Fibroblast of gingiva (primary cell): ENCODE measurements around the gene NBPF1.
A peak's percentile ranks its signal among the peaks of the same experiment; 100 is the strongest.
"Not testable (repeated sequence)": the region's sequence is repeated elsewhere in the genome, so short reads cannot be mapped to it uniquely, and the experiment has no call there.

Source experiments
- DNase-seq: peaks from one replicate; pipeline ENCODE4 v3.0.0-alpha.2; 2011; ENCODE audit warnings: low read depth

NBPF1 gene

GRCh38 chr1:16545682-16546095 lies 67.7 kb downstream of the NBPF1 start:
- peak; percentile 8 for DNase-seq

DNA sequence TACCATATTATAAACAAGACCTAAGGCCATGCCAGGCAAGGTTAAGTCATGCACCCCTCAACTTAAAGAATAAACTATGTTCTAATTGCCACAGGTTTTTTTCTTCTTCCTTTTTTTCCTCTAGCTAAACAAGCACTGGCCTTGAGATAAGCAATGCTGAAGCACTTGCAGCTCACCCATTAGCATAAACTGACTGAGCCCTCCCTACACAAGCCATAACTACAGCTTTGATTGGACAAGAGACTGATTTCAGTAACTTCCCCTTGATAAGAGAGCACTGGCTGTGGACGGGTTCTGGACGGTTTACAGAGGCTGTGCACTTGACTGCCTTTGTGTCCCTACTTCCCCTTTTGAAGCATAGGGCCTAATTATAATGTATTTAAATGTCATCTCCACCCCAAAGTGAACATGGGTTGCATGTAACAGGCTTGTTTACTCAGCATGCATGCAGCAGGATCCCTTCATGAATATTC lies 72.9 kb downstream of the NBPF1 start:
- not testable (repeated sequence) for DNase-seq

- DNase-seq: not testable (repeated sequence)
These were observed 75.8 kb downstream of the NBPF1 start for GRCh38 chr1:16537528-16537927.

GRCh38 chr1:16536796-16537195 lies 76.6 kb downstream of the NBPF1 start:
- not testable (repeated sequence) for DNase-seq

- DNase-seq: not testable (repeated sequence)
These were observed 77.5 kb downstream of the NBPF1 start for GRCh38 chr1:16535898-16536297.

GRCh38 chr1:16535487-16535886 lies 77.9 kb downstream of the NBPF1 start:
- not testable (repeated sequence) for DNase-seq

DNA sequence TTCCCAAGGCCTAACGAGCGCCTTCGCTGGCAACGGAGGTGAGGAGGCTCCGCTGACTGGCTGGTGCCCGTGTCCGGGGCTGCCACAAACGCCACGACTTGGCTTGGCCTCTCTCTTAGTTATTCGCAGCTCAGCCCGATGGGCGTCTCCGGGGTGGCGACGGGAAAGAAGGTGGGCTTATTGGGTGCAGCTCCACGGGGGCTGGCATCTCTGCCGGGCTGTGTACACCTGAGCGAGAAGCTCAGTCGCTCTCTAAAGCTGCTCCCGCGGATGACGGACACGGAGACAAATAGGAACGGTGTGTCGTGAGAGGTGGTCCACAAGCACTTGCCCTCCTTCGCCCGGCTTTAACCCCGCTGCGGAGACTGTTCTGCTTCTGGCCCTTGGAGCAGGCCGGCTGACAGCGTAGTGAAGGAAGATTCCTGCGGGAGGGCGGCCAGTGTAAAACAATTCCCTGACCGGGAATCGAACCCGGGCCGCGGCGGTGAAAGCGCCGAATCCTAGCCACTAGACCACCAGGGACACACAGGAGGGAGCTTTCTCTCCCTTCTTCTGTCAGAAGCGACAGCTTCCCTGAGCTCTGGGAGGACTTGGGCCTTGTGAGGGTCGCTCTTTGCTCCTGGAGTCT lies 78.4 kb downstream of the NBPF1 start:
- DNase-seq: peak; percentile 84

DNA sequence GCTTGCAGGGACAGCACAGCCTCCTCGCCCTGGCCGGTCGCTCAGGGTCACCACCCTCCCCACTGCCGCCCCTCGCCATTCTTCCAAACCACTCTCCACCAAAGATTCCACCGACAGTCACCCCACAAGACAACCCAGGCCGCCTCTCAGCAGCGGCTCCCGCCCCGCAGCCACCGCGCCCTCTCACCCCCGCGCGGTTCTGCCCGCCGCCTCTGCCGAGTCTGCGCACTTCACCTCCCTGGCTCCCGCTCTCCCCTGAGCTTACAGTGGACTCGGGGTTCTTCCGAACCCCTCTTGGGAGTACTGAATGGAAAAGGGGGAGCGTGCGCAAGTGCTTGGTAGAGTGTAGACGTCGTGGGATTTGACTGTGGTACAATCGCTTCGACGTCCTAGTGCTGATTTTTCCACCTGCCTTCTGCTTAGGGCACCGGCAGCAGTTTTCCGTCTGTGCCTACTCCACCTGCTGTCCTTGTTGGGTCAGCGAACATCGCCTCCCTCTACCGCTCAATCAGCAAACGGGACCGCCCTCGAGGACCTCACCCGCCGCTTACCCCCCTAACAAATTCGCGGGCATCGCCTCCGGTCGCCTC lies 79.0 kb downstream of the NBPF1 start:
- not testable (repeated sequence) for DNase-seq

GRCh38 chr1:16532235-16532991 lies 81.0 kb downstream of the NBPF1 start:
- not testable (repeated sequence) for DNase-seq

- DNase-seq: not testable (repeated sequence)
These were observed 85.0 kb downstream of the NBPF1 start for GRCh38 chr1:16528338-16528737.

- not testable (repeated sequence) for DNase-seq
These were observed 87.6 kb downstream of the NBPF1 start for GRCh38 chr1:16525769-16526168.

DNA sequence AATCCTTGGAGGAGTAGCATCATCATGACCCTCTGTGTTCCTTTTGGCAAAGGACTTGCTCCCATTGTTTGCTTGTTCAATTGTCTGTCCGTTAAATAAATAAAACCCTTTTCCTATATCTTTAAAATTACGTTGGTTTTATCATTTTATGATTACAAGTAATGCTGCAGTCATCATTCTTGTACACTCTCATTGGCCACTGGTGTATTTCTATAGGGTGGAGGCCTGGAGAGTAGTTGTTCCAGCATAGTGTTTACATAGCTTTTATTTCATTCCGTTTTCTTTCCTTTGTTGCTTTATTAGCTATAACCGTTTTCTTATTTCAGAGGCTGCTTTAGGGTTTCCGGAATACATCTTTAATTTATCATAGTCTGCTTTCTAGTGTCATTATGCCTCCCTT lies 91.7 kb downstream of the NBPF1 start:
- DNase-seq: not testable (repeated sequence)

- no peak for DNase-seq
These were observed 92.1 kb downstream of the NBPF1 start for GRCh38 chr1:16521288-16521583.

DNA sequence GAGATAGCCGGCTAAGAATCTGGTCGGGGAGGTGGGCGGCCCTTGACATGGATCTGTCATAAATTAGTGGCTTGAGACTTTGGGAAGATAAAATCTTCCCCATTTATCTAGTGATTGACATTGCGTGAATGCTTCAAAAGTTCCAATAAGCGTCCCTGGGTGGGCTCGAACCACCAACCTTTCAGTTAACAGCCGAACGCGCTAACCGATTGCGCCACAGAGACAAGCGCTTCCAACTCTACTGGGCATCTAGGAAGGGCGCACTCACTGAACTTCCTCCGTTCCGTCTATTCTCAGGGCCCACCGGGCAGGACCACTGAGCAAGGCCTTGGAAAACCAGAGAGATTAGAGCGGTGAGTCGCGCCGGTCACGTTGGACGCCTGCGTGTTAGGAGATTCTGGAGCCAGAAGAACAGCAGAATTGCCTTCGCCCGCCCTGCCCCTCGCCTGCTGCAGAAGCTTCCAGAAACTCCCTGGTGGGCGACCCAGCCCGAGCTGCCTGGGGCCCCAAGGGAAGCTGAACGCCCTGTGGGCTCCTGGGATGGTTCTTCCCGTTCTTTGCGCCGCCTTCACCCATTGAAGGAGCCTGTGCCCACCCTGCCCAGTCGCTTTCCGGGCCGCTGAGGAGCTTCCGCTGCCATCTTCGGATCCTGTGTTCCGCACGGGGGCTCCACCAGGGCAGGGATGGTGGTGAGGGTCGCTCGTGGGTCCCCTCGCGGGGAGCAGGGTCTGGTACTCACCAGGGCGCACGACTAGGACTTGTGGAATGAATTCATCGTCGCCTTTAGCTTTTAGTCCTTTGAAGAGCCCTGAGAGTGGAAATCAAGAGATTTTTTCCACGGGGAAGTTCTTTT lies 92.7 kb downstream of the NBPF1 start:
- not testable (repeated sequence) for DNase-seq

DNA sequence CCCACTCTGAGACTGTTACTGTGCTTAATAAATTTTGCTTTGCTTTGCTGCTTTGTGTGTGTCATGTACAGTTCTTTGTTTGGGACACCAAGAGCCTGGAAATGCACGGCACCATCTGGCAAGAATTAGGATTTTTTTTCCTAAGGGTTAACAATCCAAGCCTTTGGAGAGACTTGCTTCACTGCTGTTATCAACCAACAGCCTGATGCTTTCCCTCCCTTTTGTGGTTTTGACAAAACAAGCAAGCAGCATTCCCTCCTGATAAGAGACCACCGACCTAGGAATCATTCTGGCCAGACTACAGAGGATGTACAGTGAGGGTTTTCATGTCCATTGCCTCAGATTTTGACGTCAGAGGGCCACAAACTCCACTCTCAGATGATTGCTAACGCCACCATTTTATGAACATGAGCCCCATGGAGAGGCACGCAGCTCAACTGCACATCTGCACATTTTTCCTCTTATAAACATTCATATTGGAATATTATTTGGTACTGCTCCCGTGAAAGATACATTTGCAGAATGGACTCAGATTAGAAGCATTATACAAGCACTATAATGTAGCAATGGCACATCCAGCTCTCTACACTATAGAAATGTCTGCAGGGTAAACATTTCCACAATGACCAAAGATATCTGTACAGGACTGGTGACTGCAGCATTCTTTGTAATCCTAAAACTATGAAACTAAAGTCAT lies 94.0 kb downstream of the NBPF1 start:
- DNase-seq: not testable (repeated sequence)

- DNase-seq: not testable (repeated sequence)
These were observed 94.5 kb downstream of the NBPF1 start for GRCh38 chr1:16518913-16519254.

GRCh38 chr1:16516694-16517410 lies 96.5 kb downstream of the NBPF1 start:
- DNase-seq: not testable (repeated sequence)

DNA sequence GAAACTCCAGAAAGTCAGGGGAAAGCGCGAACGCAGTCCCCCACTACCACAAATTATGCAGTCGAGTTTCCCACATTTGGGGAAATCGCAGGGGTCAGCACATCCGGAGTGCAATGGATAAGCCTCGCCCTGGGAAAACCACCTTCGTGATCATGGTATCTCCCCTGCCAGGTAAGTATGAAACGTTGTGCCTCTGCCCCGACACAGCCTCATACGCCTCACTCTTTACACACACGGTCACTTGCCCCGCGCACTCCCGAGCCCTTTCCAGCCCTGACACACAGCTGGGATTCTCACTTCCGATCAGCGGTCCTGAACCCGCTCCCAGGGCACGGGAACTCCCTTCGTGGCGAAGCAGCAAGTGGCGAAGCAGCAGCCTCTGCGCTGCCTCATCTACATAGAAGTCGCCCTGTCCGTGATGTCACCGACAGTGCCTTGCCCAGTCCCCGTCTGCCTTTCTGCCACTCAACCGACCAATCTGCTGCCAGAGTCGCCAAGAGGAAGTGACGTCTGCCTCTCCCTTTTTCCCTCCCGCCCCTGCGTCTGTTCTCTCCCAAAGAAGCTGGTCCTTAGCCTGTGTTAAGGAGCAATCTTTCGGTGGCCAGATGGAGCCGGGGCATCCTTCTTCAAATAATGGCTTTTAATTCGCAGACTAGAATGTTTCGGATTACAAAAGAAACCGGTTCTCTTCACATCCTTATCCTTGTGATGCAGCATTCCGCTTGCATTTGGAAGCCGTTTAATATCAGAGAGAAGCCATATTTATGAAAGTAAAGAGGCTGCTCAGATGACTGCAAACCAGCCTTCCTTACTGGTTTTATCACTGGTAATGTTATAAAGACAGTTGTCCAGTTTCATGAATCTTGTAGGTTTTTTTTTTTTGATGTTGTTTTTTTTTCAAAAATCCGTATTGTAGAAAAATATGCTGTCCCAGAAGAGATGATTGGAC lies 99.0 kb downstream of the NBPF1 start, which contains the start of gene RNU1-1:
Gene RNU1-1 (minus strand): TSS at position 179 of the 949 bp plus-strand sequence.
- peak; percentile 74 for DNase-seq

DNA sequence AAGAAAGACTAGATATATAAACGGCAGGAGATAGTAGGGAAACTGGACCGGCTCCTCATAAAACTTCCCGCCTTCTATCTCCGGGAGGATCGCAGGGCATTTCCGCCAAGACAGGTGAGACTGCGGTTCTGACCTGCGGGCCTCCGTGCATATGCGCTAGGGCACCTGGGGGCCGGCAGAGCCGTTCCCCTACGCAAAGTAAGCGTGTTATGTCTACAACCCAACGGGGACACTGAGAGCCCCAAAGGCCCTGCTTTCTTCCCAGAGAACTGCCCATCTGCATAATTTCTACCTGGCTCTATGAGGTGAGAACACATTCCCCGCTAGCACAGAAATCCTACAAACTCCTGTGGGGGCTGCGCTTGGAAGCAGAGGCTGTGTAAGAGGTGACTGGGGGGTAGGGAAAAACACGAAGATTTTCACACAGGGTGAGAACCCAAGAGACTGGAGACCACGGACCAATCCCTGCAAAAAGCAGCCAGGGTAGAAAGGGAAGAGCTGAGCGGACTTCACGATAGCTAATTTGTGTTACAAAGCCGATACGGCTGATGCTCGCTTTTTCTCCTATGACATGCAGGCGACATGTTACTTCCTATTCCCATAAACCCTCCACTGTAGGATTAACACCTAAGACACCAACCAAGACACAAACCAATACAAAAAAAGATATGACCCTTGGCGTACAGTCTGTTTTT lies 99.8 kb downstream of the NBPF1 start:
- DNase-seq: peak; percentile 96
